ENCODE measurements around the gene SYNDIG1L. TPM values are rescaled to one million over a fixed set of nuclear protein-coding genes. Genes with fewer than 3 reads are reported as not detected.
"Not testable (repeated sequence)": the region's sequence is repeated elsewhere in the genome, so short reads cannot be mapped to it uniquely, and the experiment has no call there.

SYNDIG1L gene
- total RNA-seq, 1 experiment from 2014 or later: 0.33 TPM

GRCh38 chr14:74382231-74382630, 43.8 kb downstream of the SYNDIG1L start:
- Histone ChIP-seq H3T11ph (ENCODE audit: low read length) (no peak overlapping the region), H3K23me2 (ENCODE audit: insufficient read length, low read depth, low read length, poor library complexity, severe bottlenecking) (no peaks in the 10 kb centered on the region), H3K4me1 (ENCODE audit: insufficient read depth, low read length) (no peaks in the 10 kb centered on the region), H3K79me2 (ENCODE audit: insufficient read depth, low read length) (no peaks in the 10 kb centered on the region), H2BK20ac (ENCODE audit: low read depth, low read length, poor library complexity, severe bottlenecking) (no peak overlapping the region), H3K9ac (ENCODE audit: extremely low read depth, insufficient read length, low read length) (no peak overlapping the region), H4K5ac (ENCODE audit: insufficient read length, low read depth, low read length) (no peak overlapping the region), H4K91ac (ENCODE audit: insufficient read length, low read depth, low read length) (no peak overlapping the region), H2AFZ (ENCODE audit: low read length) (no peak overlapping the region), H3K27me3 (ENCODE audit: insufficient read depth, low read length) (no peaks in the 10 kb centered on the region), H4K20me1 (ENCODE audit: control insufficient read depth, insufficient read depth, insufficient read length) (no peaks in the 10 kb centered on the region), H3K4ac (ENCODE audit: low read depth, low read length) (no peak overlapping the region), H2BK12ac (ENCODE audit: insufficient read length, low read depth, low read length) (no peak overlapping the region), H4K8ac (replicated peaks; ENCODE audit: insufficient read length, low read depth, low read length) (no peak overlapping the region), H3K18ac (ENCODE audit: insufficient read length, low read depth, low read length) (no peak overlapping the region), H2BK120ac (ENCODE audit: low read depth, low read length, poor library complexity, severe bottlenecking) (no peak overlapping the region), H3K9me3 (ENCODE audit: control insufficient read depth, low read depth, low read length) (no peaks in the 10 kb centered on the region), H3K4me2 (ENCODE audit: insufficient read depth, insufficient read length, low read length) (no peak overlapping the region), H3K56ac (ENCODE audit: insufficient read length, low read depth, low read length) (no peak overlapping the region), H3K23ac (ENCODE audit: insufficient read length, low read depth, low read length) (no peak overlapping the region), H2BK15ac (ENCODE audit: low read depth, low read length) (no peak overlapping the region), H2AK5ac (ENCODE audit: insufficient read length, low read length) (no peak overlapping the region), H2BK5ac (ENCODE audit: insufficient read length, low read length) (no peak overlapping the region), H3K14ac (ENCODE audit: insufficient read depth, low read length) (no peak overlapping the region), H3K27ac (ENCODE audit: insufficient read length, low read depth, low read length) (no peak overlapping the region), H3K79me1 (ENCODE audit: insufficient read depth, low read depth, low read length, poor library complexity, severe bottlenecking) (no peaks in the 10 kb centered on the region)
- DNase-seq: no peak
- H3K9me3 Mint-ChIP-seq: no peaks in the 10 kb centered on the region
- no peak overlapping the region for H3K27ac Mint-ChIP-seq
- WGBS (ENCODE audit: extremely low coverage, insufficient read length, low lambda C conversion rate): no CpG with 5 or more reads among the region's 4 CpGs
- peaks cover 3% of the 10 kb centered on the region in 2 experiments; a peak in 2 of 4 replicates for H3K4me1 Mint-ChIP-seq
- TF ChIP-seq CTCF (conservative IDR thresholded peaks at IDR 0.05): no peak
- H3K27me3 Mint-ChIP-seq (ENCODE audit: low read depth): peaks cover 2% of the 10 kb centered on the region; the same call in 1 of the 2 replicates
- H3K36me3 Mint-ChIP-seq (ENCODE audit: insufficient read depth in 1 of 3, low read depth in 3 of 3): no peaks in the 10 kb centered on the region
- no peak overlapping the region for H3K4me3 Mint-ChIP-seq

- H3K27me3 ChIP-seq (ENCODE audit: insufficient read depth, low read length); H3K14ac ChIP-seq (ENCODE audit: insufficient read depth, low read length); H3K79me1 ChIP-seq (ENCODE audit: insufficient read depth, low read depth, low read length, poor library complexity, severe bottlenecking); H3K9ac ChIP-seq (ENCODE audit: extremely low read depth, insufficient read length, low read length); H2BK120ac ChIP-seq (ENCODE audit: low read depth, low read length, poor library complexity, severe bottlenecking); H3K4me3 Mint-ChIP-seq; H2AK5ac ChIP-seq (ENCODE audit: insufficient read length, low read length); H3K79me2 ChIP-seq (ENCODE audit: insufficient read depth, low read length); H3K4me2 ChIP-seq (ENCODE audit: insufficient read depth, insufficient read length, low read length); H3K4me1 ChIP-seq (ENCODE audit: insufficient read depth, low read length); H4K20me1 ChIP-seq (ENCODE audit: control insufficient read depth, insufficient read depth, insufficient read length); H4K91ac ChIP-seq (ENCODE audit: insufficient read length, low read depth, low read length); DNase-seq; H3T11ph ChIP-seq (ENCODE audit: low read length); H3K18ac ChIP-seq (ENCODE audit: insufficient read length, low read depth, low read length); H3K27me3 Mint-ChIP-seq (ENCODE audit: low read depth); H3K27ac ChIP-seq (ENCODE audit: insufficient read length, low read depth, low read length); H4K5ac ChIP-seq (ENCODE audit: insufficient read length, low read depth, low read length); H3K27ac Mint-ChIP-seq; H3K23ac ChIP-seq (ENCODE audit: insufficient read length, low read depth, low read length); H2BK5ac ChIP-seq (ENCODE audit: insufficient read length, low read length); H2AFZ ChIP-seq (ENCODE audit: low read length); H3K9me3 Mint-ChIP-seq; H3K4me1 Mint-ChIP-seq; H3K9me3 ChIP-seq (ENCODE audit: control insufficient read depth, low read depth, low read length); H3K36me3 Mint-ChIP-seq (ENCODE audit: insufficient read depth in 1 of 3, low read depth in 3 of 3); H2BK15ac ChIP-seq (ENCODE audit: low read depth, low read length); H2BK12ac ChIP-seq (ENCODE audit: insufficient read length, low read depth, low read length); H3K23me2 ChIP-seq (ENCODE audit: insufficient read length, low read depth, low read length, poor library complexity, severe bottlenecking); H3K4ac ChIP-seq (ENCODE audit: low read depth, low read length); H2BK20ac ChIP-seq (ENCODE audit: low read depth, low read length, poor library complexity, severe bottlenecking); H3K56ac ChIP-seq (ENCODE audit: insufficient read length, low read depth, low read length); H4K8ac ChIP-seq (replicated peaks; ENCODE audit: insufficient read length, low read depth, low read length): not testable (repeated sequence)
- WGBS (ENCODE audit: extremely low coverage, insufficient read length, low lambda C conversion rate): no CpG with 5 or more reads among the region's 10 CpGs
Measured at GRCh38 chr14:74381571-74381970, 44.4 kb downstream of the SYNDIG1L start.
